ENCODE results near the gene TSSC4. TPM values are rescaled to one million over a fixed set of nuclear protein-coding genes. Genes with fewer than 3 reads are reported as not detected.

Gene TSSC4
- total RNA-seq, 2 experiments from 2014 or later: 36.2 to 38.9 TPM

GRCh38 chr11:2434506-2435255 is 34.1 kb downstream of the TSSC4 start:
- DNase-seq (no peak), ATAC-seq (no peak)
- H3K27ac Mint-ChIP-seq: no peak overlapping the region
- CTCF ChIA-PET: no interaction called here
- intact Hi-C loops (cut with micrococcal nuclease): no loop called here
- H3K36me3 Mint-ChIP-seq (ENCODE audit: low read depth): no peaks in the 10 kb centered on the region
- no peak for TF ChIP-seq CTCF (IDR thresholded peaks at IDR 0.05)
- H3K9me3 Mint-ChIP-seq: no peaks in the 10 kb centered on the region
- no peak overlapping the region for H3K4me3 Mint-ChIP-seq
- H3K4me1 Mint-ChIP-seq (ENCODE audit: low read depth): no peaks in the 10 kb centered on the region
- no peaks in the 10 kb centered on the region for H3K27me3 Mint-ChIP-seq
- POLR2A ChIA-PET: no interaction called here

GRCh38 chr11:2435288-2436012 is 34.9 kb downstream of the TSSC4 start:
- TF ChIP-seq CTCF (IDR thresholded peaks at IDR 0.05): no peak
- ATAC-seq (no peak), DNase-seq (no peak)
- intact Hi-C loops (cut with micrococcal nuclease): no loop called here
- Mint-ChIP-seq H3K4me1 (ENCODE audit: low read depth) (no peaks in the 10 kb centered on the region), H3K27me3 (no peaks in the 10 kb centered on the region), H3K27ac (no peak overlapping the region), H3K9me3 (no peaks in the 10 kb centered on the region), H3K36me3 (ENCODE audit: low read depth) (no peaks in the 10 kb centered on the region), H3K4me3 (no peak overlapping the region)
- POLR2A ChIA-PET: no interaction called here
- CTCF ChIA-PET: no interaction called here

- no peak for DNase-seq
- TF ChIP-seq CTCF (IDR thresholded peaks at IDR 0.05): no peak
- CTCF ChIA-PET: interaction anchor here (1.2 kb wide), 1 partner anchor 95 kb away, joined by 3 read pairs; no protein-coding TSS in a partner anchor
Measured at GRCh38 chr11:2436013-2436520, 35.5 kb downstream of the TSSC4 start.

GRCh38 chr11:2436521-2437031 is 36.0 kb downstream of the TSSC4 start:
- Mint-ChIP-seq H3K27me3 (no peaks in the 10 kb centered on the region), H3K27ac (no peak overlapping the region), H3K9me3 (no peaks in the 10 kb centered on the region), H3K4me1 (ENCODE audit: low read depth) (no peaks in the 10 kb centered on the region), H3K4me3 (no peak overlapping the region), H3K36me3 (ENCODE audit: low read depth) (no peaks in the 10 kb centered on the region)
- CTCF ChIA-PET: interaction anchor here (1.1 to 1.3 kb wide), 3 partner anchors 94 to 455 kb away, joined by 3 to 5 read pairs (median 4); no protein-coding TSS in a partner anchor
- intact Hi-C loops (cut with micrococcal nuclease): no loop called here
- ATAC-seq: no peak
- no peak for DNase-seq
- POLR2A ChIA-PET: no interaction called here
- no peak for TF ChIP-seq CTCF (IDR thresholded peaks at IDR 0.05)

More at GRCh38 chr11:2436013-2436520, 35.5 kb downstream of the TSSC4 start:
- intact Hi-C loops (cut with micrococcal nuclease): no loop called here
- Mint-ChIP-seq H3K4me1 (ENCODE audit: low read depth) (no peaks in the 10 kb centered on the region), H3K27ac (no peak overlapping the region), H3K36me3 (ENCODE audit: low read depth) (no peaks in the 10 kb centered on the region), H3K27me3 (no peaks in the 10 kb centered on the region), H3K9me3 (no peaks in the 10 kb centered on the region), H3K4me3 (no peak overlapping the region)
- no peak for ATAC-seq
- POLR2A ChIA-PET: no interaction called here

Measured in activated CD8-positive, alpha-beta T cell treated with anti-CD3 and anti-CD28 coated beads for 36 hours (primary cell).